ENCODE measurements around the gene NOB1. TPM values are rescaled to one million over a fixed set of nuclear protein-coding genes. Genes with fewer than 3 reads are reported as not detected.
A peak's percentile ranks its signal among the peaks of the same experiment; 100 is the strongest.

Gene NOB1
- total and polyA plus RNA-seq, 2 of the 4 experiments (the other 2 are of a cell fraction): 47.0 to 58.1 TPM

DNA sequence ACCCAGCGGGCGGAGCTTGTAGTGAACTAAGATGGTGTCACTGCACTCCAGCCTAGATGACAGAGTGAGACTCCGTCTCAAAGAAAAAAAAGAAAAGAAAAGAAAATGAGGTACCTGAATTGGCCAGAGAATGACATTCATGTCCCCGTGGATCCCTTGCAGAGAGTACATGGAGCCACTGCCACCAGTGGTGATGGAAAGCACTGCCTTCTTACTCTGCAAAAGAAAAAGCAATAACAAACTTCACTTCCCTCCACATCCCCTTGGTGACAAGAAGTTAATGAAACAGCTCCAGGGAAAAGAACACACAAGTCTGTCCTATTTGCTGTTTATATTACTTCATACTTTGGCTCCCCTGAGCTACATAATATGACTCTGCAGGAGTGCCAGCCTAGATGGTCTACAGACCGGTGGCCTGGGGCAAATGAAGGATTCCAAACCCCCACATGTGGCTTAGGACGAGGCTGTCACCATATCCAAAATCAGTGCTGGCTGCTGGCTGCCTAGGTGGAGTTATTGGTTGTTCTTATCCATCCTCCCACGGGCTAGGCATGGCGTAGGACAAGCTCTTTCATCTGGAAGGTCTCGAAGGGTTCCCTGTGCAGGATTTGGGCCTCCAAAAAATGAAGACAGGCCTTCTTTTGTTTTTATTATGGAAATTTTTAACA is 41.7 kb downstream of the NOB1 start:
- WGBS, 2 experiments (ENCODE audit: extremely low coverage in 2 of 2, insufficient read length in 1 of 2): 96% methylated on average over 3 of the region's 9 CpGs; no CpG with 5 or more reads in 1 of the 2 experiments
- no peak overlapping the region for H4K5ac ChIP-seq (ENCODE audit: low read depth, low read length)
- peaks cover 4% of the 10 kb centered on the region; the same call in 1 of the 2 replicates for H3K4me1 ChIP-seq (ENCODE audit: control insufficient read depth, insufficient read depth, low read length)
- H3K23ac ChIP-seq (ENCODE audit: low read depth, low read length): no peak overlapping the region
- no peak overlapping the region for H3K14ac ChIP-seq (replicated peaks; ENCODE audit: low read depth, low read length)
- no peak for DNase-seq
- H3K9me3 ChIP-seq (ENCODE audit: control insufficient read depth, insufficient read depth, low read length): no peaks in the 10 kb centered on the region
- H2AFZ ChIP-seq (replicated peaks; ENCODE audit: low read length, poor library complexity): no peak overlapping the region
- H3K4me2 ChIP-seq (ENCODE audit: low read depth, low read length): no peak overlapping the region
- no peak overlapping the region for H3K18ac ChIP-seq (ENCODE audit: low read depth, low read length)
- no peak overlapping the region for H2AK5ac ChIP-seq (ENCODE audit: low read depth, low read length)
- H2BK5ac ChIP-seq (ENCODE audit: low read depth, low read length, poor library complexity, severe bottlenecking): no peak overlapping the region
- H2AK9ac ChIP-seq (replicated peaks; ENCODE audit: low read depth, low read length, poor library complexity): no peak overlapping the region
- no peak overlapping the region for H3K9ac ChIP-seq (ENCODE audit: low read depth, low read length)
- H3K4ac ChIP-seq (ENCODE audit: low read depth, low read length): no peak overlapping the region
- no peaks in the 10 kb centered on the region for H3K9me1 ChIP-seq (ENCODE audit: insufficient read depth, low read length)
- no peak overlapping the region for H4K91ac ChIP-seq (ENCODE audit: insufficient read depth, low read depth, low read length)
- BruUV-seq (replicated peaks): no TSS peak
- ChIA-PET POLR2A (ENCODE audit: unreplicated experiment) (no interaction called here), CTCF (interaction anchor here (0.5 to 0.6 kb wide), 2 partner anchors 21 to 42 kb away, joined by 4 read pairs; partner anchors contain the start of gene NOB1)
- H3K27me3 ChIP-seq (ENCODE audit: control insufficient read depth, insufficient read depth, low read length): no peaks in the 10 kb centered on the region
- H3K36me3 ChIP-seq (ENCODE audit: control insufficient read depth, insufficient read depth, low read length): peaks cover 61% of the 10 kb centered on the region
- H3K27ac ChIP-seq (ENCODE audit: insufficient read depth, low read length): no peak overlapping the region
- dilution Hi-C loops (cut with HindIII; ENCODE audit: low sequenced_read_pairs, unreplicated experiment) (no loop called here), in situ Hi-C loops (cut with MboI; ENCODE audit: low sequenced_read_pairs) (no loop called here), intact Hi-C loops (cut with micrococcal nuclease) (loop anchor here (5.0 kb wide), 1 partner anchor 219 kb away; no protein-coding TSS in a partner anchor)
- H2BK120ac ChIP-seq (ENCODE audit: low read depth, low read length): no peak overlapping the region
- no peak overlapping the region for H2BK20ac ChIP-seq (ENCODE audit: low read depth, low read length)
- H3K79me1 ChIP-seq (ENCODE audit: low read depth in 1 of 2, low read length in 2 of 2): peaks cover 4 to 43% of the 10 kb centered on the region in 2 experiments; a peak in 3 of 4 replicates
- no peak overlapping the region for H2BK15ac ChIP-seq (ENCODE audit: low read depth, low read length)
- TF ChIP-seq CHD1 (IDR thresholded peaks at IDR 0.05; ENCODE audit: low read depth, low read length): no peak
- TF ChIP-seq RFX5 (IDR thresholded peaks at IDR 0.05; ENCODE audit: low read depth, low read length): no peak
- no peak for TF ChIP-seq POLR2A (IDR thresholded peaks at IDR 0.05; ENCODE audit: low read depth, low read length)
- TF ChIP-seq MAZ (IDR thresholded peaks at IDR 0.05; ENCODE audit: borderline replicate concordance, low read depth, low read length): no peak
- TF ChIP-seq BHLHE40 (IDR thresholded peaks at IDR 0.05; ENCODE audit: low read depth, low read length): no peak
- H4K20me1 ChIP-seq (ENCODE audit: insufficient read depth, low read length): peaks cover 10% of the 10 kb centered on the region; the same call in 1 of the 2 replicates
- ATAC-seq (ENCODE audit: low read depth): peak; percentile 5; the same call in 1 of the 2 replicates
- no peak overlapping the region for H4K8ac ChIP-seq (ENCODE audit: low read depth in 2 of 2, low read length in 2 of 2)
- H3K56ac ChIP-seq (ENCODE audit: extremely low read depth, insufficient read depth, low read length): no peak overlapping the region
- no peak overlapping the region for H3K4me3 ChIP-seq (ENCODE audit: insufficient read depth, low read depth, low read length)

Data from IMR-90 (cell line).